ENCODE results near the gene PPARA. TPM values are rescaled to one million over a fixed set of nuclear protein-coding genes. Genes with fewer than 3 reads are reported as not detected.

Gene PPARA
- total and polyA plus RNA-seq, 9 of the 15 experiments (the other 6 are each of a cell fraction or from before 2014, with no cell fraction given): 0.64 to 5.3 (median 3.5) TPM

- peak; percentile 56 for ATAC-seq
- no TSS peak for BruUV-seq (replicated peaks)
- H3K9ac ChIP-seq (ENCODE audit: insufficient read depth in 1 of 2, low read depth in 2 of 2, low read length in 2 of 2): no peak overlapping the region
- no peaks in the 10 kb centered on the region for H3K9me3 ChIP-seq (replicated peaks; ENCODE audit: control insufficient read depth, insufficient read depth, low read depth, low read length)
- H2AFZ ChIP-seq (ENCODE audit: low read depth, low read length): no peak overlapping the region
- no peak overlapping the region for H3K4me3 ChIP-seq
- whole genome bisulfite sequencing (ENCODE audit: insufficient coverage, low coverage, missing lambda C conversion rate): 51% methylated on average over 3 of the region's 3 CpGs
- no peaks in the 10 kb centered on the region for H3K36me3 ChIP-seq (ENCODE audit: control insufficient read depth, insufficient read depth, low read length)
- no peak overlapping the region for H3K4me2 ChIP-seq (ENCODE audit: insufficient read depth, low read length)
- intact Hi-C loops (cut with micrococcal nuclease) (no loop called here), in situ Hi-C loops (cut with MboI) (no loop called here)
- no peaks in the 10 kb centered on the region for H3K27me3 ChIP-seq (ENCODE audit: control insufficient read depth in 2 of 2, insufficient read depth in 2 of 2, low read length in 2 of 2)
- POLR2A ChIA-PET: interaction anchor here (0.7 kb wide), 1 partner anchor 113 kb away, joined by 3 read pairs; no protein-coding TSS in a partner anchor
- peak in 1 of 4 experiments; percentile 51 for DNase-seq (ENCODE audit: extremely low read depth in 1 of 4, low spot score in 3 of 4)
- no peaks in the 10 kb centered on the region for H3K9me1 ChIP-seq (ENCODE audit: control insufficient read depth, insufficient read depth, low read length)
- no peaks in the 10 kb centered on the region for H4K20me1 ChIP-seq (replicated peaks; ENCODE audit: control insufficient read depth, insufficient read depth, low read length)
- H3K79me2 ChIP-seq (ENCODE audit: control insufficient read depth, insufficient read depth, low read length): no peaks in the 10 kb centered on the region
- H3K4me1 ChIP-seq (replicated peaks in 1 of 2; ENCODE audit: control insufficient read depth in 2 of 2, insufficient read depth in 2 of 2, low read length in 2 of 2): peaks cover 0 to 3% of the 10 kb centered on the region in 2 experiments; a peak in 3 of 5 replicates
- peak; percentile 74 for FAIRE-seq
- CTCF ChIA-PET (ENCODE audit: low intra/inter-chr PET ratio): no interaction called here
- no peak overlapping the region for H3K27ac ChIP-seq (ENCODE audit: extremely low read depth, low read depth, low read length)
- TF ChIP-seq MTA1 (IDR thresholded peaks at IDR 0.05; ENCODE audit: borderline replicate concordance) (no peak), HIVEP1 (CRISPR knock-in tag; IDR thresholded peaks at IDR 0.05) (no peak), SMARCA5 (IDR thresholded peaks at IDR 0.05) (no peak), NFYB (IDR thresholded peaks at IDR 0.05; ENCODE audit: extremely low read depth, insufficient read length) (peak; percentile 37), PRPF4 (IDR thresholded peaks at IDR 0.05; ENCODE audit: insufficient read depth, low read depth, low read length, poor library complexity, severe bottlenecking) (no peak), CEBPG (CRISPR knock-in tag; IDR thresholded peaks at IDR 0.05) (0 out of 2 replicates have a peak, but pooled peaks have one; percentile 9), CEBPG (tag; conservative IDR thresholded peaks at IDR 0.05 in 1 of 2, IDR thresholded peaks at IDR 0.05 in 1 of 2) (no peak), CTBP1 (IDR thresholded peaks at IDR 0.05; ENCODE audit: borderline replicate concordance) (no peak), LCOR (CRISPR knock-in tag; IDR thresholded peaks at IDR 0.05) (no peak), ZNF449 (CRISPR knock-in tag; IDR thresholded peaks at IDR 0.05) (no peak)
- TF ChIP-seq, protein P1, sequence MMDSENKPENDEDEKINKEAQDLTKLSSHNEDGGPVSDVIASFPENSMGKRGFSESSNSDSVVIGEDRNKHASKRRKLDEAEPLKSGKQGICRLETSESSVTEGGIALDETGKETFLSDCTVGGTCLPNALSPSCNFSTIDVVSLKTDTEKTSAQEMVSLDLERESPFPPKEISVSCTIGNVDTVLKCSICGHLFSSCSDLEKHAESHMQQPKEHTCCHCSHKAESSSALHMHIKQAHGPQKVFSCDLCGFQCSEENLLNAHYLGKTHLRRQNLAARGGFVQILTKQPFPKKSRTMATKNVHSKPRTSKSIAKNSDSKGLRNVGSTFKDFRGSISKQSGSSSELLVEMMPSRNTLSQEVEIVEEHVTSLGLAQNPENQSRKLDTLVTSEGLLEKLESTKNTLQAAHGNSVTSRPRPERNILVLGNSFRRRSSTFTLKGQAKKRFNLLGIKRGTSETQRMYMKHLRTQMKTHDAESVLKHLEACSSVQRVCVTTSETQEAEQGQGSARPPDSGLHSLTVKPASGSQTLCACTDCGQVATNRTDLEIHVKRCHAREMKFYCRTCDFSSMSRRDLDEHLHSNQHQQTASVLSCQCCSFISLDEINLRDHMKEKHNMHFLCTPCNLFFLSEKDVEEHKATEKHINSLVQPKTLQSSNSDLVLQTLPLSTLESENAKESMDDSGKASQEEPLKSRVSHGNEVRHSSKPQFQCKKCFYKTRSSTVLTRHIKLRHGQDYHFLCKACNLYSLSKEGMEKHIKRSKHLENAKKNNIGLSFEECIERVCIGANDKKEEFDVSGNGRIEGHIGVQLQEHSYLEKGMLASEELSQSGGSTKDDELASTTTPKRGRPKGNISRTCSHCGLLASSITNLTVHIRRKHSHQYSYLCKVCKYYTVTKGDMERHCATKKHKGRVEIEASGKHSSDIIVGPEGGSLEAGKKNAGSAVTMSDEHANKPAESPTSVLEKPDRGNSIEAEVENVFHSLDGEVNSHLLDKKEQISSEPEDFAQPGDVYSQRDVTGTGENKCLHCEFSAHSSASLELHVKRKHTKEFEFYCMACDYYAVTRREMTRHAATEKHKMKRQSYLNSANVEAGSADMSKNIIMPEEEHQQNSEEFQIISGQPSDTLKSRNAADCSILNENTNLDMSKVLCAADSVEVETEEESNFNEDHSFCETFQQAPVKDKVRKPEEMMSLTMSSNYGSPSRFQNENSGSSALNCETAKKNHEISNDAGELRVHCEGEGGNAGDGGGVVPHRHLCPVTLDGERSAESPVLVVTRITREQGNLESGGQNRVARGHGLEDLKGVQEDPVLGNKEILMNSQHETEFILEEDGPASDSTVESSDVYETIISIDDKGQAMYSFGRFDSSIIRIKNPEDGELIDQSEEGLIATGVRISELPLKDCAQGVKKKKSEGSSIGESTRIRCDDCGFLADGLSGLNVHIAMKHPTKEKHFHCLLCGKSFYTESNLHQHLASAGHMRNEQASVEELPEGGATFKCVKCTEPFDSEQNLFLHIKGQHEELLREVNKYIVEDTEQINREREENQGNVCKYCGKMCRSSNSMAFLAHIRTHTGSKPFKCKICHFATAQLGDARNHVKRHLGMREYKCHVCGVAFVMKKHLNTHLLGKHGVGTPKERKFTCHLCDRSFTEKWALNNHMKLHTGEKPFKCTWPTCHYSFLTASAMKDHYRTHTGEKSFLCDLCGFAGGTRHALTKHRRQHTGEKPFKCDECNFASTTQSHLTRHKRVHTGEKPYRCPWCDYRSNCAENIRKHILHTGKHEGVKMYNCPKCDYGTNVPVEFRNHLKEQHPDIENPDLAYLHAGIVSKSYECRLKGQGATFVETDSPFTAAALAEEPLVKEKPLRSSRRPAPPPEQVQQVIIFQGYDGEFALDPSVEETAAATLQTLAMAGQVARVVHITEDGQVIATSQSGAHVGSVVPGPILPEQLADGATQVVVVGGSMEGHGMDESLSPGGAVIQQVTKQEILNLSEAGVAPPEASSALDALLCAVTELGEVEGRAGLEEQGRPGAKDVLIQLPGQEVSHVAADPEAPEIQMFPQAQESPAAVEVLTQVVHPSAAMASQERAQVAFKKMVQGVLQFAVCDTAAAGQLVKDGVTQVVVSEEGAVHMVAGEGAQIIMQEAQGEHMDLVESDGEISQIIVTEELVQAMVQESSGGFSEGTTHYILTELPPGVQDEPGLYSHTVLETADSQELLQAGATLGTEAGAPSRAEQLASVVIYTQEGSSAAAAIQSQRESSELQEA (IDR thresholded peaks at IDR 0.05; ENCODE audit: low read depth): no peak
- TF ChIP-seq, protein P2, sequence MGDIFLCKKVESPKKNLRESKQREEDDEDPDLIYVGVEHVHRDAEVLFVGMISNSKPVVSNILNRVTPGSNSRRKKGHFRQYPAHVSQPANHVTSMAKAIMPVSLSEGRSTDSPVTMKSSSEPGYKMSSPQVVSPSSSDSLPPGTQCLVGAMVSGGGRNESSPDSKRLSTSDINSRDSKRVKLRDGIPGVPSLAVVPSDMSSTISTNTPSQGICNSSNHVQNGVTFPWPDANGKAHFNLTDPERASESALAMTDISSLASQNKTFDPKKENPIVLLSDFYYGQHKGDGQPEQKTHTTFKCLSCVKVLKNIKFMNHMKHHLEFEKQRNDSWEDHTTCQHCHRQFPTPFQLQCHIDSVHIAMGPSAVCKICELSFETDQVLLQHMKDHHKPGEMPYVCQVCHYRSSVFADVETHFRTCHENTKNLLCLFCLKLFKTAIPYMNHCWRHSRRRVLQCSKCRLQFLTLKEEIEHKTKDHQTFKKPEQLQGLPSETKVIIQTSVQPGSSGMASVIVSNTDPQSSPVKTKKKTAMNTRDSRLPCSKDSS (IDR thresholded peaks at IDR 0.05; ENCODE audit: low read depth, partially characterized antibody): no peak
Observed at GRCh38 chr22:46165977-46166376, 15.7 kb downstream of the PPARA start.

Measured in K562 (cell line).